ENCODE measurements around the gene EVL. TPM values are rescaled to one million over a fixed set of nuclear protein-coding genes. Genes with fewer than 3 reads are reported as not detected.

Gene EVL
- total RNA-seq, 5 donors from 2014 or later (not counting 1 experiment from before 2014, with no cell fraction given) = 1,049 to 1,157 (median 1,125) TPM

GRCh38 chr14:100130521-100130920 is 65.3 kb downstream of the EVL start:
- Histone ChIP-seq H3K27ac (ENCODE audit: low read length) (no peak overlapping the region), H3K36me3 (ENCODE audit: control insufficient read depth in 2 of 2, extremely low read depth in 1 of 2, insufficient read depth in 1 of 2, low read length in 1 of 2) (peaks cover 8 to 98% of the 10 kb centered on the region in 2 donors), H3K4me1 (ENCODE audit: control insufficient read depth in 1 of 2, extremely low read depth in 1 of 2, insufficient read depth in 2 of 2, low read length in 2 of 2) (no peaks in the 10 kb centered on the region), H3K4me3 (ENCODE audit: control insufficient read depth in 1 of 2, extremely low read depth in 1 of 2, low read length in 1 of 2) (no peak overlapping the region), H3K9me3 (no peaks in the 10 kb centered on the region), H3K27me3 (replicated peaks in 1 of 2; ENCODE audit: control insufficient read depth in 2 of 2, extremely low read depth in 1 of 2, insufficient read depth in 2 of 2, low read length in 1 of 2) (no peaks in the 10 kb centered on the region)
- ATAC-seq (replicated peaks in 1 of 4) (no peak), DNase-seq (no peak)
- ChIA-PET CTCF (no interaction called here), POLR2A (interaction anchor here in 1 of 2 donors (0.5 kb wide), 1 partner anchor 136 kb away, joined by 3 read pairs; no protein-coding TSS in a partner anchor)
- Mint-ChIP-seq H3K27ac (peak overlapping the region in 1 of 2 donors; percentile 85), H3K9me3 (no peaks in the 10 kb centered on the region), H3K4me3 (no peak overlapping the region), H3K36me3 (peaks cover 63% of the 10 kb centered on the region), H3K4me1 (peaks cover 1 to 5% (median 5%) of the 10 kb centered on the region in 3 donors), H3K27me3 (no peaks in the 10 kb centered on the region)
- WGBS (ENCODE audit: insufficient coverage) = 92% methylated on average over 9 of the region's 11 CpGs

- DNase-seq (no peak), ATAC-seq (replicated peaks in 1 of 4) (no peak)
- no peak overlapping the region for H3K27ac ChIP-seq (ENCODE audit: low read length)
- Mint-ChIP-seq H3K4me1 (peaks cover 1 to 5% (median 5%) of the 10 kb centered on the region in 3 donors), H3K36me3 (peaks cover 65% of the 10 kb centered on the region), H3K27ac (peak overlapping the region; percentile 73 to 85), H3K27me3 (no peaks in the 10 kb centered on the region), H3K9me3 (no peaks in the 10 kb centered on the region), H3K4me3 (no peak overlapping the region)
- 100% methylated on average over 3 of the region's 6 CpGs for WGBS (ENCODE audit: insufficient coverage)
- no peak overlapping the region for H3K4me3 ChIP-seq (ENCODE audit: control insufficient read depth in 1 of 2, extremely low read depth in 1 of 2, low read length in 1 of 2)
- POLR2A ChIA-PET = interaction anchor here in 1 of 2 donors (0.5 to 0.7 kb wide), 2 partner anchors 81 to 136 kb away, joined by 3 read pairs; no protein-coding TSS in a partner anchor
- no peaks in the 10 kb centered on the region for H3K4me1 ChIP-seq (ENCODE audit: control insufficient read depth in 1 of 2, extremely low read depth in 1 of 2, insufficient read depth in 2 of 2, low read length in 2 of 2)
- no peaks in the 10 kb centered on the region for H3K27me3 ChIP-seq (replicated peaks in 1 of 2; ENCODE audit: control insufficient read depth in 2 of 2, extremely low read depth in 1 of 2, insufficient read depth in 2 of 2, low read length in 1 of 2)
- peaks cover 10 to 98% of the 10 kb centered on the region in 2 donors for H3K36me3 ChIP-seq (ENCODE audit: control insufficient read depth in 2 of 2, extremely low read depth in 1 of 2, insufficient read depth in 1 of 2, low read length in 1 of 2)
- H3K9me3 ChIP-seq = no peaks in the 10 kb centered on the region
- CTCF ChIA-PET = no interaction called here
These were observed 66.0 kb downstream of the EVL start for GRCh38 chr14:100131181-100131580.

GRCh38 chr14:100132161-100132902 is 67.1 kb downstream of the EVL start:
- H3K4me3 ChIP-seq (ENCODE audit: control insufficient read depth in 1 of 2, extremely low read depth in 1 of 2, low read length in 1 of 2) = no peak overlapping the region
- H3K4me1 ChIP-seq (ENCODE audit: control insufficient read depth in 1 of 2, extremely low read depth in 1 of 2, insufficient read depth in 2 of 2, low read length in 2 of 2) = no peaks in the 10 kb centered on the region
- H3K9me3 Mint-ChIP-seq = no peaks in the 10 kb centered on the region
- DNase-seq = no peak
- no peak overlapping the region for H3K27ac ChIP-seq (ENCODE audit: low read length)
- ChIA-PET CTCF (no interaction called here), POLR2A (interaction anchor here in 1 of 2 donors (0.5 kb wide), 1 partner anchor 125 kb away, joined by 3 read pairs; no protein-coding TSS in a partner anchor)
- H3K9me3 ChIP-seq = no peaks in the 10 kb centered on the region
- H3K27me3 Mint-ChIP-seq = no peaks in the 10 kb centered on the region
- 90% methylated on average over 17 of the region's 25 CpGs for WGBS (ENCODE audit: insufficient coverage)
- no peaks in the 10 kb centered on the region for H3K27me3 ChIP-seq (replicated peaks in 1 of 2; ENCODE audit: control insufficient read depth in 2 of 2, extremely low read depth in 1 of 2, insufficient read depth in 2 of 2, low read length in 1 of 2)
- no peak for ATAC-seq (replicated peaks in 1 of 4)
- H3K4me3 Mint-ChIP-seq = no peak overlapping the region
- H3K27ac Mint-ChIP-seq = peak overlapping the region; percentile 36 to 85
- H3K4me1 Mint-ChIP-seq = peaks cover 1 to 5% (median 5%) of the 10 kb centered on the region in 3 donors
- H3K36me3 ChIP-seq (ENCODE audit: control insufficient read depth in 2 of 2, extremely low read depth in 1 of 2, insufficient read depth in 1 of 2, low read length in 1 of 2) = peaks cover 18 to 98% of the 10 kb centered on the region in 2 donors
- H3K36me3 Mint-ChIP-seq = peaks cover 72% of the 10 kb centered on the region

- Histone ChIP-seq H3K4me3 (ENCODE audit: control insufficient read depth in 1 of 2, extremely low read depth in 1 of 2, low read length in 1 of 2) (no peak overlapping the region), H3K27ac (ENCODE audit: low read length) (no peak overlapping the region), H3K4me1 (ENCODE audit: control insufficient read depth in 1 of 2, extremely low read depth in 1 of 2, insufficient read depth in 2 of 2, low read length in 2 of 2) (no peaks in the 10 kb centered on the region), H3K9me3 (no peaks in the 10 kb centered on the region), H3K27me3 (replicated peaks in 1 of 2; ENCODE audit: control insufficient read depth in 2 of 2, extremely low read depth in 1 of 2, insufficient read depth in 2 of 2, low read length in 1 of 2) (no peaks in the 10 kb centered on the region), H3K36me3 (ENCODE audit: control insufficient read depth in 2 of 2, extremely low read depth in 1 of 2, insufficient read depth in 1 of 2, low read length in 1 of 2) (peaks cover 25 to 98% of the 10 kb centered on the region in 2 donors)
- Mint-ChIP-seq H3K36me3 (peaks cover 73% of the 10 kb centered on the region), H3K4me1 (peaks cover 1 to 5% (median 5%) of the 10 kb centered on the region in 3 donors), H3K9me3 (no peaks in the 10 kb centered on the region), H3K27me3 (no peaks in the 10 kb centered on the region), H3K4me3 (no peak overlapping the region), H3K27ac (peak overlapping the region in 1 of 2 donors; percentile 28)
- ChIA-PET CTCF (interaction anchor here in 1 of 2 donors (0.6 kb wide), 1 partner anchor 247 kb away, joined by 5 read pairs; no protein-coding TSS in a partner anchor), POLR2A (no interaction called here)
- ATAC-seq (replicated peaks in 1 of 4) = no peak
- 100% methylated on average over 10 of the region's 12 CpGs for WGBS (ENCODE audit: insufficient coverage)
- no peak for DNase-seq
These were observed 67.8 kb downstream of the EVL start for GRCh38 chr14:100132903-100133510.

- H3K4me3 Mint-ChIP-seq = no peak overlapping the region
- Histone ChIP-seq H3K9me3 (no peaks in the 10 kb centered on the region), H3K27me3 (replicated peaks in 1 of 2; ENCODE audit: control insufficient read depth in 2 of 2, extremely low read depth in 1 of 2, insufficient read depth in 2 of 2, low read length in 1 of 2) (no peaks in the 10 kb centered on the region), H3K4me1 (ENCODE audit: control insufficient read depth in 1 of 2, extremely low read depth in 1 of 2, insufficient read depth in 2 of 2, low read length in 2 of 2) (peaks cover 0 to 4% of the 10 kb centered on the region in 2 experiments), H3K27ac (ENCODE audit: low read length) (no peak overlapping the region), H3K36me3 (ENCODE audit: control insufficient read depth in 2 of 2, extremely low read depth in 1 of 2, insufficient read depth in 1 of 2, low read length in 1 of 2) (peaks cover 36 to 98% of the 10 kb centered on the region in 2 donors), H3K4me3 (ENCODE audit: control insufficient read depth in 1 of 2, extremely low read depth in 1 of 2, low read length in 1 of 2) (no peak overlapping the region)
- ChIA-PET POLR2A (no interaction called here), CTCF (no interaction called here)
- no peaks in the 10 kb centered on the region for H3K27me3 Mint-ChIP-seq
- ATAC-seq (replicated peaks in 1 of 4) (no peak), DNase-seq (no peak)
- H3K9me3 Mint-ChIP-seq = no peaks in the 10 kb centered on the region
- no peak overlapping the region for H3K27ac Mint-ChIP-seq
- WGBS (ENCODE audit: insufficient coverage) = 100% methylated on average over 2 of the region's 8 CpGs
- peaks cover 3 to 13% (median 5%) of the 10 kb centered on the region in 3 donors for H3K4me1 Mint-ChIP-seq
- peaks cover 81% of the 10 kb centered on the region for H3K36me3 Mint-ChIP-seq
These were observed 69.4 kb downstream of the EVL start for GRCh38 chr14:100134586-100134985.

GRCh38 chr14:100135073-100135472 is 69.9 kb downstream of the EVL start:
- no peak for DNase-seq
- Histone ChIP-seq H3K9me3 (no peaks in the 10 kb centered on the region), H3K36me3 (ENCODE audit: control insufficient read depth in 2 of 2, extremely low read depth in 1 of 2, insufficient read depth in 1 of 2, low read length in 1 of 2) (peaks cover 39 to 98% of the 10 kb centered on the region in 2 donors), H3K27ac (ENCODE audit: low read length) (no peak overlapping the region), H3K4me3 (ENCODE audit: control insufficient read depth in 1 of 2, extremely low read depth in 1 of 2, low read length in 1 of 2) (no peak overlapping the region), H3K27me3 (replicated peaks in 1 of 2; ENCODE audit: control insufficient read depth in 2 of 2, extremely low read depth in 1 of 2, insufficient read depth in 2 of 2, low read length in 1 of 2) (no peaks in the 10 kb centered on the region), H3K4me1 (ENCODE audit: control insufficient read depth in 1 of 2, extremely low read depth in 1 of 2, insufficient read depth in 2 of 2, low read length in 2 of 2) (peaks cover 0 to 8% of the 10 kb centered on the region in 2 experiments)
- no peak overlapping the region for H3K4me3 Mint-ChIP-seq
- ChIA-PET POLR2A (no interaction called here), CTCF (no interaction called here)
- no peaks in the 10 kb centered on the region for H3K9me3 Mint-ChIP-seq
- ATAC-seq (replicated peaks in 1 of 4) = no peak
- H3K27ac Mint-ChIP-seq = peak overlapping the region in 1 of 2 donors; percentile 31
- peaks cover 78% of the 10 kb centered on the region for H3K36me3 Mint-ChIP-seq
- no peaks in the 10 kb centered on the region for H3K27me3 Mint-ChIP-seq
- 82% methylated on average over 5 of the region's 9 CpGs for WGBS (ENCODE audit: insufficient coverage)
- peaks cover 5 to 12% (median 6%) of the 10 kb centered on the region in 3 donors for H3K4me1 Mint-ChIP-seq

Data from T-cell (primary cell).